Measurements from ENCODE around the gene AOC3. TPM values are rescaled to one million over a fixed set of nuclear protein-coding genes. Genes with fewer than 3 reads are reported as not detected.

AOC3 gene
- total and polyA plus RNA-seq, 2 of the 8 experiments (the other 6 are each of a cell fraction or from before 2014, with no cell fraction given) = 2.5 to 2.7 TPM

DNA sequence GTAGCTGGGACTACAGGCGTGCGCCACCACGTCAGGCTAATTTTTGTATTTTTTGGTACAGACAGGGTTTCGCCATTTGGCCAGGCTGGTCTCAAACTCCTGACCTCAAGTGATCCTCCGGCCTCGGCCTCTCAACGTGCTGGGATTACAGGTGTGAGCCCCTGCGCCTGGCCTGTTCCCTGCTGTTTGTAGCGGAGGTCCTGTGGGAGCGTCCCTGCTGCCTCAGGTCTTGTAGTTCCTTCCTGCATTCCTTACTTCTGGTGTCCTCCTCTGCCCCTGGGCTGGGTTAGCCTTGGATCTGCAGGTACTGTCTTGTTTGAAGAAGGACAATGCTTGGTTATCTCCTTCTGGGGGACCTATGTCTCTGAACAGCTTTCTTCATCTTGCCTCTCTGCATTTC, 26.0 kb downstream of the AOC3 start:
- CTCF ChIA-PET (ENCODE audit: partially characterized antibody) = interaction anchor here (0.8 kb wide), 1 partner anchor 34 kb away, joined by 4 read pairs; no protein-coding TSS in a partner anchor
- Histone ChIP-seq H3K23me2 (ENCODE audit: low read depth, low read length) (no peaks in the 10 kb centered on the region; the same call in 1 of the 2 replicates), H4K91ac (replicated peaks; ENCODE audit: insufficient read length, low read length) (no peak overlapping the region), H2BK20ac (ENCODE audit: low read length) (no peak overlapping the region), H2AK5ac (ENCODE audit: low read depth, low read length) (no peak overlapping the region), H2BK5ac (ENCODE audit: low read depth, low read length) (no peak overlapping the region), H2AFZ (ENCODE audit: low read length) (no peak overlapping the region), H3K4ac (replicated peaks; ENCODE audit: insufficient read length, low read depth, low read length) (no peak overlapping the region), H3K4me1 (replicated peaks in 1 of 4; ENCODE audit: control insufficient read depth in 3 of 4, insufficient read depth in 4 of 4, low read length in 3 of 4) (peaks cover 0 to 8% (median 5%) of the 10 kb centered on the region in 4 experiments; a peak in 4 of 7 replicates), H3K18ac (ENCODE audit: extremely low read depth, low read length) (no peak overlapping the region), H3K56ac (replicated peaks; ENCODE audit: insufficient read length, low read depth, low read length) (no peak overlapping the region), H3K4me2 (ENCODE audit: insufficient read depth in 1 of 2, low read depth in 2 of 2, low read length in 2 of 2) (no peak overlapping the region), H3K79me1 (ENCODE audit: low read depth, low read length) (no peaks in the 10 kb centered on the region), H2BK120ac (replicated peaks; ENCODE audit: low read depth, low read length) (no peak overlapping the region), H3K9ac (replicated peaks in 1 of 4; ENCODE audit: extremely low read depth in 1 of 4, low read depth in 3 of 4, low read length in 3 of 4) (no peak overlapping the region), H2BK12ac (ENCODE audit: low read depth, low read length) (no peak overlapping the region), H4K5ac (ENCODE audit: insufficient read length, low read depth, low read length) (no peak overlapping the region), H2BK15ac (ENCODE audit: low read length) (no peak overlapping the region), H3K4me3 (ENCODE audit: extremely low read depth in 1 of 4, insufficient read depth in 2 of 4, low read depth in 3 of 4, low read length in 4 of 4) (no peak overlapping the region), H3K27me3 (replicated peaks in 1 of 4; ENCODE audit: control insufficient read depth in 3 of 4, extremely low read depth in 1 of 4, insufficient read depth in 3 of 4, low read length in 3 of 4) (peaks cover 0 to 5% (median 0%) of the 10 kb centered on the region in 4 experiments; a peak in 4 of 7 replicates), H3K79me2 (ENCODE audit: control insufficient read depth in 1 of 2, insufficient read depth in 2 of 2, low read length in 2 of 2) (no peaks in the 10 kb centered on the region), H3K36me3 (ENCODE audit: control insufficient read depth in 2 of 4, insufficient read depth in 4 of 4, low read length in 3 of 4) (no peaks in the 10 kb centered on the region), H3K9me3 (ENCODE audit: insufficient read depth in 2 of 2, low read depth in 1 of 2, low read length in 1 of 2) (no peaks in the 10 kb centered on the region), H3K27ac (ENCODE audit: low read depth, low read length) (no peak overlapping the region), H4K20me1 (replicated peaks in 1 of 2; ENCODE audit: control insufficient read depth in 1 of 2, insufficient read depth in 2 of 2, low read length in 2 of 2) (no peaks in the 10 kb centered on the region), H3K23ac (ENCODE audit: insufficient read length) (no peak overlapping the region), H3K14ac (ENCODE audit: insufficient read length) (no peak overlapping the region), H4K8ac (ENCODE audit: extremely low read depth, insufficient read depth, low read length) (no peak overlapping the region)
- POLR2A ChIA-PET (ENCODE audit: partially characterized antibody) = interaction anchor here (1.5 kb wide), 1 partner anchor 53 kb away, joined by 4 read pairs; the partner anchor contains the start of gene BECN1
- WGBS, 2 experiments (ENCODE audit: extremely low coverage in 1 of 2, insufficient coverage in 1 of 2, insufficient read length in 1 of 2, insufficient replicate concordance in 2 of 2, low coverage in 1 of 2, low lambda C conversion rate in 2 of 2, missing lambda C conversion rate in 1 of 2) = 91% methylated on average over 10 of the region's 10 CpGs; no CpG with 5 or more reads in 1 of the 2 experiments
- DNase-seq (ENCODE audit: low read depth in 1 of 2, low spot score in 2 of 2) = no peak
- no peak for TF ChIP-seq SIN3A (conservative IDR thresholded peaks at IDR 0.05 in 1 of 2, IDR thresholded peaks at IDR 0.05 in 1 of 2; ENCODE audit: low read depth in 1 of 2, low read length in 2 of 2)
- FAIRE-seq = no peak

Measured in H1 (cell line).